Measurements from ENCODE around the gene MALT1. TPM values are rescaled to one million over a fixed set of nuclear protein-coding genes. Genes with fewer than 3 reads are reported as not detected.

MALT1 gene
- polyA plus RNA-seq, 3 donors, result 18.3 to 24.9 (median 23.8) TPM

DNA sequence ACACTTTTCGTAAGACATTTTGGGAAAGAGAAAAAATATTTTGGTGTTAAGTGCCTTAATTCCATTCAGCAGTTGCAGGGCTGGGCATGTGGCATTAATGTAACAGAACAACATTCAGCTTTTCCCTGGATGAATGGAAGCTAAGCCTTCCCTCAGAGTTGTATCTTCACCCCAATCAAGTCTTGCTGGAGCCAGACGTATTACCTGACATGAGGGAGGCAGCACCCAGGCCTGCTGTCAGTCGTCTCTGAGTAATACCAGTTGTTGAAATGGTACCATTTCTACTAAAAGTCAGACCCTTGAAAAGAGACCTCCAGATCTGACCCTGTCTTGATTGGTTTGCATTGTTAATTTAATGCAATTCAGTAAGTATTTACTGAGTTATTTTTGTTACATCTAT lies 57.5 kb downstream of the MALT1 start:
- H3K4me2 ChIP-seq (replicated peaks; ENCODE audit: extremely low read depth, low read length, poor library complexity, severe bottlenecking), result no peak overlapping the region
- no peak overlapping the region for H2AFZ ChIP-seq (ENCODE audit: insufficient read depth, low read depth, low read length, poor library complexity, severe bottlenecking)
- no peaks in the 10 kb centered on the region for H4K20me1 ChIP-seq (ENCODE audit: insufficient read depth, low read length)
- no peak overlapping the region for H3K27ac ChIP-seq (ENCODE audit: low read depth in 1 of 2, low read length in 2 of 2)
- H3K9me3 ChIP-seq (replicated peaks in 1 of 2; ENCODE audit: control insufficient read depth in 1 of 2, insufficient read depth in 1 of 2, low read length in 2 of 2), result no peaks in the 10 kb centered on the region
- H3K27me3 Mint-ChIP-seq (ENCODE audit: low read depth in 3 of 3), result peaks cover 0 to 2% (median 0%) of the 10 kb centered on the region in 3 donors
- H3K27me3 ChIP-seq (ENCODE audit: control insufficient read depth in 2 of 2, insufficient read depth in 2 of 2, low read length in 2 of 2), result no peaks in the 10 kb centered on the region
- H3K36me3 ChIP-seq (replicated peaks in 1 of 2; ENCODE audit: control insufficient read depth in 1 of 2, insufficient read depth in 2 of 2, low read length in 2 of 2), result peaks cover 22 to 77% of the 10 kb centered on the region in 2 donors
- H3K4me1 ChIP-seq (ENCODE audit: control insufficient read depth in 1 of 2, insufficient read depth in 2 of 2, low read length in 2 of 2), result peaks cover 0 to 8% of the 10 kb centered on the region in 2 donors
- TF ChIP-seq, protein P1, sequence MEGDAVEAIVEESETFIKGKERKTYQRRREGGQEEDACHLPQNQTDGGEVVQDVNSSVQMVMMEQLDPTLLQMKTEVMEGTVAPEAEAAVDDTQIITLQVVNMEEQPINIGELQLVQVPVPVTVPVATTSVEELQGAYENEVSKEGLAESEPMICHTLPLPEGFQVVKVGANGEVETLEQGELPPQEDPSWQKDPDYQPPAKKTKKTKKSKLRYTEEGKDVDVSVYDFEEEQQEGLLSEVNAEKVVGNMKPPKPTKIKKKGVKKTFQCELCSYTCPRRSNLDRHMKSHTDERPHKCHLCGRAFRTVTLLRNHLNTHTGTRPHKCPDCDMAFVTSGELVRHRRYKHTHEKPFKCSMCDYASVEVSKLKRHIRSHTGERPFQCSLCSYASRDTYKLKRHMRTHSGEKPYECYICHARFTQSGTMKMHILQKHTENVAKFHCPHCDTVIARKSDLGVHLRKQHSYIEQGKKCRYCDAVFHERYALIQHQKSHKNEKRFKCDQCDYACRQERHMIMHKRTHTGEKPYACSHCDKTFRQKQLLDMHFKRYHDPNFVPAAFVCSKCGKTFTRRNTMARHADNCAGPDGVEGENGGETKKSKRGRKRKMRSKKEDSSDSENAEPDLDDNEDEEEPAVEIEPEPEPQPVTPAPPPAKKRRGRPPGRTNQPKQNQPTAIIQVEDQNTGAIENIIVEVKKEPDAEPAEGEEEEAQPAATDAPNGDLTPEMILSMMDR (IDR thresholded peaks at IDR 0.05), result no peak
- H3K4me1 Mint-ChIP-seq, result peaks cover 12% of the 10 kb centered on the region
- WGBS (ENCODE audit: insufficient coverage), result 100% methylated on average over 1 of the region's 3 CpGs
- H3K9me3 Mint-ChIP-seq, result peaks cover 0 to 1% (median 0%) of the 10 kb centered on the region in 7 donors
- no peak overlapping the region for H3K27ac Mint-ChIP-seq
- no peak overlapping the region for H3K4me3 Mint-ChIP-seq
- H3K9ac ChIP-seq (ENCODE audit: insufficient read depth, low read length, poor library complexity, severe bottlenecking), result no peak overlapping the region
- H3K79me2 ChIP-seq (ENCODE audit: insufficient read depth, low read length), result no peaks in the 10 kb centered on the region
- no peak for DNase-seq
- intact Hi-C loops (cut with micrococcal nuclease), result no loop called here
- no peak overlapping the region for H3K4me3 ChIP-seq (replicated peaks in 1 of 3; ENCODE audit: low read depth in 2 of 3, low read length in 3 of 3)
- peaks cover 54 to 74% of the 10 kb centered on the region in 2 donors for H3K36me3 Mint-ChIP-seq

DNA sequence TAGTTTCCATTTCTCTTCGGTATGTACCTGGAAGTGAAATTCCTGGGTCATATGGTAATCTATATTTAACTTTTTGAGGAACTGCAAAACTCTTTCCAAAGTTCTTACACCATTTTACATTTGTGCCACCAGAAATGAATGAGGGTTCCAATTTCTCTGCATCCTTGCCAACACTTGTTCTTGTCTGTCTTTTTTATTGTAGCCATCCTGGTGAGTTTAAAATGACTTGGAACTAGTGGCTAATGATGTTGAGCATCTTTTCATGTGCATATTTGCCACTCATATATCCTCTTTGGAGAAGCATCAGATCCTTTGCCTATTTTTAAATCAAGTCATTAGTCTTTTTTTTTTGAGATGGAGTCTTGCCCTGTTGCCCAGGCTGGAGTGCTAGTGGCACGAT lies 59.4 kb downstream of the MALT1 start:
- Histone ChIP-seq H3K36me3 (replicated peaks in 1 of 2; ENCODE audit: control insufficient read depth in 1 of 2, insufficient read depth in 2 of 2, low read length in 2 of 2) (peaks cover 33 to 80% of the 10 kb centered on the region in 2 donors), H3K79me2 (ENCODE audit: insufficient read depth, low read length) (no peaks in the 10 kb centered on the region), H3K4me1 (ENCODE audit: control insufficient read depth in 1 of 2, insufficient read depth in 2 of 2, low read length in 2 of 2) (peaks cover 0 to 8% of the 10 kb centered on the region in 2 donors), H3K27me3 (ENCODE audit: control insufficient read depth in 2 of 2, insufficient read depth in 2 of 2, low read length in 2 of 2) (no peaks in the 10 kb centered on the region), H2AFZ (ENCODE audit: insufficient read depth, low read depth, low read length, poor library complexity, severe bottlenecking) (no peak overlapping the region), H3K9ac (ENCODE audit: insufficient read depth, low read length, poor library complexity, severe bottlenecking) (no peak overlapping the region), H3K4me3 (replicated peaks in 1 of 3; ENCODE audit: low read depth in 2 of 3, low read length in 3 of 3) (no peak overlapping the region), H3K9me3 (replicated peaks in 1 of 2; ENCODE audit: control insufficient read depth in 1 of 2, insufficient read depth in 1 of 2, low read length in 2 of 2) (no peaks in the 10 kb centered on the region), H3K4me2 (replicated peaks; ENCODE audit: extremely low read depth, low read length, poor library complexity, severe bottlenecking) (no peak overlapping the region), H4K20me1 (ENCODE audit: insufficient read depth, low read length) (no peaks in the 10 kb centered on the region), H3K27ac (ENCODE audit: low read depth in 1 of 2, low read length in 2 of 2) (no peak overlapping the region)
- H3K36me3 Mint-ChIP-seq, result peaks cover 62 to 78% of the 10 kb centered on the region in 2 donors
- H3K4me1 Mint-ChIP-seq, result peaks cover 12% of the 10 kb centered on the region
- TF ChIP-seq, protein P1 (IDR thresholded peaks at IDR 0.05), result no peak
- DNase-seq, result no peak
- peaks cover 0 to 1% (median 0%) of the 10 kb centered on the region in 7 donors for H3K9me3 Mint-ChIP-seq
- H3K27ac Mint-ChIP-seq, result peak overlapping the region in 1 of 7 donors; percentile 2
- no peak overlapping the region for H3K4me3 Mint-ChIP-seq
- intact Hi-C loops (cut with micrococcal nuclease), result no loop called here
- peaks cover 0 to 2% (median 0%) of the 10 kb centered on the region in 3 donors for H3K27me3 Mint-ChIP-seq (ENCODE audit: low read depth in 3 of 3)
- 100% methylated on average over 1 of the region's 2 CpGs for WGBS (ENCODE audit: insufficient coverage)

Measured in CD14-positive monocyte (primary cell).